Parathyroid adenoma (tissue), 2 donors: Measurements from ENCODE around the gene ATP8B4.

Experiments
- H2AFZ ChIP-seq: fragments of 300-600 bp; sonication (generic); one replicate; pipeline ENCODE4 v1.7.0; 2017; ENCODE audit warnings: antibody characterized with exemption, mild to moderate bottlenecking
- H3K27ac ChIP-seq: fragments of 300-600 bp; sonication (generic); one replicate; pipeline ENCODE4 v1.7.0; 2017
- H3K27me3 ChIP-seq: fragments of 300-600 bp; sonication (generic); one replicate; pipeline ENCODE4 v1.7.0; 2017; ENCODE audit warnings: low read length; ENCODE audit not compliant: control insufficient read depth, insufficient read depth
- H3K36me3 ChIP-seq: fragments of 300-600 bp; sonication (generic); one replicate; pipeline ENCODE4 v1.7.0; 2017; ENCODE audit warnings: low read length; ENCODE audit not compliant: control insufficient read depth, insufficient read depth
- H3K4me1 ChIP-seq: fragments of 300-600 bp; sonication (generic); one replicate; pipeline ENCODE4 v1.7.0; 2017; ENCODE audit warnings: control low read depth
- H3K4me2 ChIP-seq: fragments of 300-600 bp; sonication (generic); one replicate; pipeline ENCODE4 v1.7.0; 2017; ENCODE audit warnings: low read length
- H3K4me3 ChIP-seq: fragments of 300-600 bp; sonication (generic); one replicate; pipeline ENCODE4 v1.7.0; 2017; ENCODE audit warnings: low read depth, low read length
- H3K79me2 ChIP-seq: fragments of 300-600 bp; sonication (generic); one replicate; pipeline ENCODE4 v1.7.0; 2017; ENCODE audit warnings: control low read depth
- H3K9ac ChIP-seq: fragments of 300-600 bp; sonication (generic); one replicate; pipeline ENCODE4 v1.7.0; 2017; ENCODE audit warnings: mild to moderate bottlenecking
- H3K9me3 ChIP-seq: fragments of 300-600 bp; sonication (generic); one replicate; pipeline ENCODE4 v1.7.0; 2017; ENCODE audit warnings: low read length; ENCODE audit not compliant: control insufficient read depth
- CTCF ChIP-seq: fragments of 300-600 bp; sonication (generic); IDR thresholded peaks from one replicate; pipeline ENCODE4 v1.7.0; 2017; ENCODE audit warnings: antibody characterized with exemption, mild to moderate bottlenecking
- donor health status: primary hyperparathyroidism.

Gene ATP8B4

GRCh38 chr15:50150851-50151250, 31.8 kb upstream of the ATP8B4 start:
- Histone ChIP-seq H3K4me2 (no peak overlapping the region), H3K36me3 (no peaks in the 10 kb centered on the region), H3K27ac (no peak overlapping the region), H2AFZ (no peak overlapping the region), H3K4me1 (no peaks in the 10 kb centered on the region), H3K79me2 (no peaks in the 10 kb centered on the region), H3K9ac (no peak overlapping the region), H3K4me3 (no peak overlapping the region), H3K9me3 (no peaks in the 10 kb centered on the region), H3K27me3 (no peaks in the 10 kb centered on the region)
- TF ChIP-seq CTCF, result no peak

- H3K4me1 ChIP-seq, result no peaks in the 10 kb centered on the region
- no peak overlapping the region for H3K27ac ChIP-seq
- H3K9me3 ChIP-seq, result no peaks in the 10 kb centered on the region
- no peaks in the 10 kb centered on the region for H3K79me2 ChIP-seq
- no peak overlapping the region for H3K4me2 ChIP-seq
- H2AFZ ChIP-seq, result no peak overlapping the region
- H3K4me3 ChIP-seq, result no peak overlapping the region
- no peaks in the 10 kb centered on the region for H3K27me3 ChIP-seq
- no peaks in the 10 kb centered on the region for H3K36me3 ChIP-seq
- H3K9ac ChIP-seq, result no peak overlapping the region
- no peak for TF ChIP-seq CTCF
These were observed 31.3 kb upstream of the ATP8B4 start for GRCh38 chr15:50150349-50150748.

GRCh38 chr15:50149090-50149489, 30.1 kb upstream of the ATP8B4 start:
- no peak for TF ChIP-seq CTCF
- H3K27ac ChIP-seq, result no peak overlapping the region
- H3K9ac ChIP-seq, result no peak overlapping the region

DNA sequence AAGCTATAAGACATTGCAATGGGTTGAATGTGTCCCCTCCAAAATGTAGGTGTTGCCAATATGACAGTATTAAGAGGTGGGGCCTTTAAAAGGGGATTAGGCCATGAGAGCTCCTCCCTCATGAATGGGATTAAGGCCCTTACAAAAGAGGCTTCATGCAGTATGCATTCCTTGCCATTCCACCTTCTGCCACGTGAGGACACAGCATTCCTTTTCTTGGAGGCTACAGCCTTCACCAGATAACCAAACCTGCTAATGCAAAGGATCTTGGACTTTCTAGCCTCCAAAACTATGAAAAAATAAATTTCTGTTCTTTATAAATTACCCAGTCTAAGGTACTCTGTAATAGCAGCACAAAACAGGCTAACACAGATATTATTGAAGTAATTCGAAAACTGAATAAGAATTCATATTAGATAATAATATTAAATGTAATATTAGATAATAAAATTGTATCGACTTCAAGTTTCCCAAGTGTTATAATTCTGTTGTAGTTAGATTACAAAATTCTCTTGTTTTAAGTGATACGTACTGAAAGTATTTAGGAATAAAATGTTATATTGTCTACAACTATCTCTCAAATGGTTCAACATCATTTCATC, 29.4 kb upstream of the ATP8B4 start:
- no peaks in the 10 kb centered on the region for H3K36me3 ChIP-seq
- no peaks in the 10 kb centered on the region for H3K27me3 ChIP-seq
- H2AFZ ChIP-seq, result no peak overlapping the region
- no peaks in the 10 kb centered on the region for H3K4me1 ChIP-seq
- H3K79me2 ChIP-seq, result no peaks in the 10 kb centered on the region
- H3K9me3 ChIP-seq, result no peaks in the 10 kb centered on the region
- H3K4me3 ChIP-seq, result no peak overlapping the region
- no peak overlapping the region for H3K4me2 ChIP-seq
- no peak for TF ChIP-seq CTCF
- H3K9ac ChIP-seq, result no peak overlapping the region
- H3K27ac ChIP-seq, result no peak overlapping the region

More at GRCh38 chr15:50149090-50149489, 30.1 kb upstream of the ATP8B4 start:
- no peaks in the 10 kb centered on the region for H3K79me2 ChIP-seq
- H3K4me3 ChIP-seq, result no peak overlapping the region
- no peaks in the 10 kb centered on the region for H3K4me1 ChIP-seq
- no peaks in the 10 kb centered on the region for H3K9me3 ChIP-seq
- H2AFZ ChIP-seq, result no peak overlapping the region
- H3K27me3 ChIP-seq, result no peaks in the 10 kb centered on the region
- H3K36me3 ChIP-seq, result no peaks in the 10 kb centered on the region
- no peak overlapping the region for H3K4me2 ChIP-seq

- Histone ChIP-seq H3K4me3 (no peak overlapping the region), H3K9me3 (no peaks in the 10 kb centered on the region), H3K4me1 (no peaks in the 10 kb centered on the region), H3K27ac (no peak overlapping the region), H3K27me3 (no peaks in the 10 kb centered on the region), H3K79me2 (no peaks in the 10 kb centered on the region), H3K9ac (no peak overlapping the region), H2AFZ (no peak overlapping the region), H3K4me2 (no peak overlapping the region), H3K36me3 (no peaks in the 10 kb centered on the region)
- TF ChIP-seq CTCF, result no peak
These were observed 27.6 kb upstream of the ATP8B4 start for GRCh38 chr15:50146632-50147031.
